GM18909 (cell line): ENCODE data around the gene ZCCHC14.
"Not testable (repeated sequence)": the region's sequence is repeated elsewhere in the genome, so short reads cannot be mapped to it uniquely, and the experiment has no call there.

Experiments
- ATAC-seq: cut with Tn5 transposase; IDR thresholded peaks from one replicate; pipeline ENCODE4 v1.9.1; 2021; ENCODE audit warnings: mild to moderate bottlenecking; ENCODE audit not compliant: unreplicated experiment, poor library complexity

The ZCCHC14 gene

GRCh38 chr16:87498324-87499188, 5.7 kb upstream of the ZCCHC14 start:
- ATAC-seq: no peak

- ATAC-seq: not testable (repeated sequence)
Observed at GRCh38 chr16:87497767-87498290, 5.0 kb upstream of the ZCCHC14 start.

- ATAC-seq: not testable (repeated sequence)
Observed at GRCh38 chr16:87497023-87497766, 4.4 kb upstream of the ZCCHC14 start.

GRCh38 chr16:87496447-87496801, 3.6 kb upstream of the ZCCHC14 start:
- peak; percentile 32 for ATAC-seq

- ATAC-seq: no peak
Observed at GRCh38 chr16:87495578-87496446, 3.0 kb upstream of the ZCCHC14 start.

GRCh38 chr16:87493608-87494280, 920 bp upstream of the ZCCHC14 start:
- ATAC-seq: no peak

- ATAC-seq: no peak
Observed at GRCh38 chr16:87492291-87492630, 563 bp downstream of the ZCCHC14 start.

- no peak for ATAC-seq
Observed at GRCh38 chr16:87491522-87492290, 1.1 kb downstream of the ZCCHC14 start.

GRCh38 chr16:87490799-87491521, 1.9 kb downstream of the ZCCHC14 start:
- ATAC-seq: not testable (repeated sequence)

- no peak for ATAC-seq
Observed at GRCh38 chr16:87490096-87490798, 2.6 kb downstream of the ZCCHC14 start.

GRCh38 chr16:87489434-87490045, 3.3 kb downstream of the ZCCHC14 start:
- ATAC-seq: no peak

GRCh38 chr16:87488960-87489359, 3.9 kb downstream of the ZCCHC14 start:
- not testable (repeated sequence) for ATAC-seq

GRCh38 chr16:87487361-87487924, 5.4 kb downstream of the ZCCHC14 start:
- ATAC-seq: no peak

GRCh38 chr16:87486713-87487247, 6.0 kb downstream of the ZCCHC14 start:
- no peak for ATAC-seq

GRCh38 chr16:87486282-87486681, 6.5 kb downstream of the ZCCHC14 start:
- no peak for ATAC-seq

- ATAC-seq: not testable (repeated sequence)
Observed at GRCh38 chr16:87485792-87486191, 7.0 kb downstream of the ZCCHC14 start.
